B cell (primary cell): ENCODE measurements around the gene SZT2. TPM values are rescaled to one million over a fixed set of nuclear protein-coding genes. Genes with fewer than 3 reads are reported as not detected.
"Not testable (repeated sequence)": the region's sequence is repeated elsewhere in the genome, so short reads cannot be mapped to it uniquely, and the experiment has no call there.

Experiments
- ATAC-seq: fragments of 200-7000 bp; cut with Tn5 transposase; one replicate; pipeline ENCODE4 v1.10.0; 2021; ENCODE audit warnings: low read depth, mild to moderate bottlenecking, moderate number of reproducible peaks, moderate library complexity
- CTCF ChIA-PET: fragments of 350-600 bp; sonication (Branson Sonifier 250); formaldehyde crosslinking; loops from one replicate; lab custom pipeline; 2021; ENCODE audit warnings: antibody characterized with exemption, inconsistent platforms; lab: Charles Lee
- POLR2A ChIA-PET: fragments of 350-600 bp; sonication (Branson Sonifier 250); formaldehyde crosslinking; loops from one replicate; lab custom pipeline; 2021; ENCODE audit warnings: antibody characterized with exemption; lab: Charles Lee
- DNase-seq: peaks from one replicate; pipeline ENCODE4 v3.0.0; 2013
- H2AFZ ChIP-seq: 2 replicates; pipeline ENCODE4 v1.6.1; 2012; ENCODE audit warnings: mild to moderate bottlenecking, low read depth, low read length; ENCODE audit not compliant: insufficient read depth, poor library complexity, severe bottlenecking
- H3K27ac ChIP-seq, 2 donors: 1 replicate in 1 of 2; 2 replicates in 1 of 2; pipeline ENCODE4 v1.5.1; 2012 to 2013; ENCODE audit warnings: low read length in 2 of 2, mild to moderate bottlenecking in 2 of 2, moderate library complexity in 1 of 2
- H3K27me3 ChIP-seq, 4 experiments: fragments of 200-600 bp in 1 of 4; sonication (generic) in 1 of 4; replicated peaks in 1 of 4; 1 replicate in 2 of 4; 2 replicates in 2 of 4; pipeline versions ENCODE4 v1.6.1 to v1.7.0; 2013 to 2016; ENCODE audit warnings: low read length in 3 of 4, mild to moderate bottlenecking in 2 of 4, mixed read lengths in 1 of 4, moderate library complexity in 1 of 4; ENCODE audit not compliant: insufficient read depth in 4 of 4, control insufficient read depth in 3 of 4; ENCODE audit errors: control extremely low read depth in 1 of 4
- H3K36me3 ChIP-seq, 2 experiments: replicated peaks in 1 of 2; 1 replicate in 1 of 2; 2 replicates in 1 of 2; pipeline versions ENCODE4 v1.6.1 to v1.7.1; 2013; ENCODE audit warnings: low read length in 1 of 2; ENCODE audit not compliant: insufficient read depth in 2 of 2, control insufficient read depth in 1 of 2; ENCODE audit errors: control extremely low read depth in 1 of 2, extremely low read depth in 1 of 2
- H3K4me1 ChIP-seq, 2 donors: fragments of 200-600 bp in 1 of 2; sonication (generic) in 1 of 2; 1 replicate in 1 of 2; 2 replicates in 1 of 2; pipeline versions ENCODE4 v1.5.1 to v1.6.1; 2013 to 2017; ENCODE audit warnings: low read length in 2 of 2; ENCODE audit not compliant: control insufficient read depth in 2 of 2, insufficient read depth in 2 of 2
- H3K4me2 ChIP-seq: replicated peaks from 2 replicates; pipeline ENCODE3; 2012; ENCODE audit warnings: mild to moderate bottlenecking, low read depth, low read length; ENCODE audit not compliant: poor library complexity, severe bottlenecking
- H3K4me3 ChIP-seq, 5 experiments: fragments of 200-600 bp in 1 of 5; sonication (generic) in 1 of 5; 1 replicate in 3 of 5; 2 replicates in 2 of 5; pipeline versions ENCODE4 v1.5.1 to v1.7.0; 2011 to 2016; ENCODE audit warnings: low read length in 4 of 5, mild to moderate bottlenecking in 4 of 5, low read depth in 2 of 5, control low read depth in 1 of 5, moderate library complexity in 1 of 5; ENCODE audit not compliant: insufficient read depth in 1 of 5; ENCODE audit errors: control extremely low read depth in 1 of 5, extremely low read depth in 1 of 5
- H3K79me2 ChIP-seq: fragments of 200-600 bp; sonication (generic); one replicate; pipeline ENCODE4 v1.6.0; 2016; ENCODE audit warnings: low read length; ENCODE audit not compliant: control insufficient read depth, insufficient read depth
- H3K9ac ChIP-seq: fragments of 200-600 bp; sonication (generic); 2 replicates; pipeline ENCODE4 v1.6.1; 2017; ENCODE audit warnings: mild to moderate bottlenecking, low read length, moderate library complexity
- H3K9me3 ChIP-seq, 3 donors: one replicate each; pipeline versions ENCODE4 v1.6.1 to v1.7.1; 2013; ENCODE audit warnings: low read length in 2 of 3; ENCODE audit not compliant: control insufficient read depth in 2 of 3, insufficient read depth in 1 of 3; ENCODE audit errors: control extremely low read depth in 1 of 3
- H4K20me1 ChIP-seq: 2 replicates; pipeline ENCODE4 v1.6.0; 2012; ENCODE audit warnings: mild to moderate bottlenecking, low read length; ENCODE audit not compliant: insufficient read depth, control insufficient read depth, poor library complexity, severe bottlenecking
- H3K27ac Mint-ChIP-seq: one replicate; pipeline ENCODE4 v1.8.0; 2021; ENCODE audit warnings: mixed read lengths
- H3K27me3 Mint-ChIP-seq: one replicate; pipeline ENCODE4 v1.8.0; 2021; ENCODE audit warnings: mixed read lengths
- H3K4me1 Mint-ChIP-seq: one replicate; pipeline ENCODE4 v1.8.0; 2021; ENCODE audit warnings: mixed read lengths
- H3K4me3 Mint-ChIP-seq: one replicate; pipeline ENCODE4 v1.8.0; 2021; ENCODE audit warnings: mixed read lengths
- H3K9me3 Mint-ChIP-seq: one replicate; pipeline ENCODE4 v1.8.0; 2022; ENCODE audit warnings: mixed read lengths; ENCODE audit not compliant: insufficient read depth
- EZH2 ChIP-seq: IDR thresholded peaks from 2 replicates; pipeline ENCODE4 v1.6.1; 2012; ENCODE audit warnings: borderline replicate concordance, low read depth, mild to moderate bottlenecking, moderate library complexity, low read length; ENCODE audit not compliant: insufficient read depth, poor library complexity, severe bottlenecking
- WGBS: methylation state at CpG from one replicate; pipeline ENCODE4 v1.1.5; 2013; ENCODE audit warnings: missing lambda C conversion rate; ENCODE audit not compliant: insufficient coverage; 5-methylcytosine and 5-hydroxymethylcytosine counted together
- intact Hi-C: fragments of 100-400 bp; cut with micrococcal nuclease; formaldehyde crosslinking; loops from one replicate; pipeline ENCODE4 v1.10.0; 2022
- polyA plus RNA-seq: library from polyadenylated mRNA; depleted of rRNA; stranded (reverse); fragments of >200 nt; gene quantifications from 2 replicates; pipeline ENCODE4 v1.2.3, GENCODE V29; 2012
- total RNA-seq, 2 donors: library from RNA; stranded (reverse); fragments of 120-200 nt in 1 of 2; gene quantifications; 1 replicate in 1 of 2; 2 replicates in 1 of 2; pipeline versions ENCODE4 v1.2.3 to v1.2.4, GENCODE V29; 2013 to 2022
- TF ChIP-seq, protein P1 (sequence below): fragments of 200-600 bp; IDR thresholded peaks from one replicate; pipeline ENCODE4 v1.8.0; 2022; ENCODE audit warnings: antibody characterized with exemption, mild to moderate bottlenecking

SZT2 gene
- total and polyA plus RNA-seq, 2 donors (not counting 1 experiment from before 2014, with no cell fraction given): 41.4 to 197 TPM

DNA sequence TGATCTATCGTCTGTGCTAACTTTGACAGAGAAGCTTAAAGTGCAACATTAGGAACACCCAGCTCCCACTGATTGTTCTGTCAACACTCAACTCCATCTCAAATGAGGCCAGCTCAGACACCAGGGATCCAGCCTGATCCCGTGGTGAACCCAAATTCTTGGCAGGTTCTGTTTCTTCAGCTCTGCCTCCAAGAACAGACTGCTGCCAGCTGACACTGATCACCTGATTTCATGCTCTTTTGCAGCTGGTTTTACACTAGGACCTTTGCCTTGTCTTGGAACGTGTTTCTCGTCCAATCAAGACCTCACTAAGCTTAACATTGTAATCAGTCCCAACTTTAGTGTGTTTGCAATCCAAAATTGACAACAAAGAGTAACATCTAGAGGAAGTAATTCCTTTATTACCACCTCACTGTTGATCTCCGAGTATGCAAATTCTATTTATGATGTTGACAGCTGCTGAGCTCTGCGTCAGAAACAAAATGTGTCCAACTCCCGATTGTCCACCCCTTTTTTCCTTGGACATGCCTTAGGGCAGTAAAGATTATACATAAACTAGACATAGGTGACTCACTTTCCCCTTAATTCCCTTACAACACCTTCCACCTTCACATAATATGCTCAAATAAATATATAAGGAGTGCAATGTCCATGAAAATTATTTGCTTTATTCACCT is 65.7 kb downstream of the SZT2 start:
- POLR2A ChIA-PET: interaction anchor here (0.9 kb wide), 1 partner anchor 194 kb away, joined by 3 read pairs; the partner anchor contains the start of gene KDM4A
- no peaks in the 10 kb centered on the region for H4K20me1 ChIP-seq
- peaks cover 0 to 12% (median 9%) of the 10 kb centered on the region in 4 experiments for H3K27me3 ChIP-seq
- WGBS: 83% methylated on average over 2 of the region's 7 CpGs
- H3K27me3 Mint-ChIP-seq: peaks cover 21% of the 10 kb centered on the region
- ATAC-seq (no peak), DNase-seq (no peak)
- no peak overlapping the region for H2AFZ ChIP-seq
- H3K27ac ChIP-seq: no peak overlapping the region
- no peaks in the 10 kb centered on the region for H3K9me3 ChIP-seq
- H3K9ac ChIP-seq: no peak overlapping the region
- CTCF ChIA-PET: interaction anchor here (1.6 to 1.9 kb wide), 2 partner anchors 74 to 479 kb away, joined by 3 to 5 read pairs; partner anchors contain the start of gene ARTN
- H3K36me3 ChIP-seq: peaks cover 0 to 4% of the 10 kb centered on the region in 2 experiments
- H3K4me2 ChIP-seq: no peak overlapping the region
- H3K4me1 ChIP-seq: peaks cover 8 to 9% of the 10 kb centered on the region in 2 donors
- no peak overlapping the region for H3K27ac Mint-ChIP-seq
- peak overlapping the region; percentile 23 for H3K4me3 Mint-ChIP-seq
- H3K9me3 Mint-ChIP-seq: no peaks in the 10 kb centered on the region
- peaks cover 21% of the 10 kb centered on the region for H3K4me1 Mint-ChIP-seq
- no peak overlapping the region for H3K4me3 ChIP-seq
- intact Hi-C loops: loop anchor here (2.0 kb wide), 1 partner anchor 97 kb away; the partner anchor contains the start of gene CDC20
- no peaks in the 10 kb centered on the region for H3K79me2 ChIP-seq
- no peak for TF ChIP-seq EZH2
- TF ChIP-seq, protein P1, sequence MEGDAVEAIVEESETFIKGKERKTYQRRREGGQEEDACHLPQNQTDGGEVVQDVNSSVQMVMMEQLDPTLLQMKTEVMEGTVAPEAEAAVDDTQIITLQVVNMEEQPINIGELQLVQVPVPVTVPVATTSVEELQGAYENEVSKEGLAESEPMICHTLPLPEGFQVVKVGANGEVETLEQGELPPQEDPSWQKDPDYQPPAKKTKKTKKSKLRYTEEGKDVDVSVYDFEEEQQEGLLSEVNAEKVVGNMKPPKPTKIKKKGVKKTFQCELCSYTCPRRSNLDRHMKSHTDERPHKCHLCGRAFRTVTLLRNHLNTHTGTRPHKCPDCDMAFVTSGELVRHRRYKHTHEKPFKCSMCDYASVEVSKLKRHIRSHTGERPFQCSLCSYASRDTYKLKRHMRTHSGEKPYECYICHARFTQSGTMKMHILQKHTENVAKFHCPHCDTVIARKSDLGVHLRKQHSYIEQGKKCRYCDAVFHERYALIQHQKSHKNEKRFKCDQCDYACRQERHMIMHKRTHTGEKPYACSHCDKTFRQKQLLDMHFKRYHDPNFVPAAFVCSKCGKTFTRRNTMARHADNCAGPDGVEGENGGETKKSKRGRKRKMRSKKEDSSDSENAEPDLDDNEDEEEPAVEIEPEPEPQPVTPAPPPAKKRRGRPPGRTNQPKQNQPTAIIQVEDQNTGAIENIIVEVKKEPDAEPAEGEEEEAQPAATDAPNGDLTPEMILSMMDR: no peak

DNA sequence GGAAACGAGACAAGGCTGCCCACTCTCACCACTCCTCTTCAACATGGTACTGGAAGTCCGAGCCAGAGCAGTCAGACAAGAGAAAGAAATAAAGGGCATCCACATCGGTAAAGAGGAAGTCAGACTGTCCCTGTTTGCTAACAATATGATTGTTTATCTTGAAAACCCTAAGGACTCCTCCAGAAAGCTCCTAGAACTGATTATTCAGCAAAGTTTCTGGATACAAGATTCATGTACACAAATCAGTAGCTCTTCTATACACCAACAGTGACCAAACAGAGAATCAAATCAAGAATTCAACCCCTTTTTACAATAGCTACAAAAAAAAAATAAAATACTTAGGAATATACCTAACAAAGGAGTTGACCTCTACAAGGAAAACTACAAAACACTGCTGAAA is 68.7 kb downstream of the SZT2 start:
- CTCF ChIA-PET: interaction anchor here (1.4 kb wide), 1 partner anchor 232 kb away, joined by 3 read pairs; no protein-coding TSS in a partner anchor
- intact Hi-C loops, POLR2A ChIA-PET: not testable (repeated sequence)

More for the DNA sequence above, 68.7 kb downstream of the SZT2 start:
- not testable (repeated sequence) for ATAC-seq, H3K9me3 Mint-ChIP-seq, DNase-seq, H3K79me2 ChIP-seq, H4K20me1 ChIP-seq, H3K9ac ChIP-seq, H3K27ac ChIP-seq, H3K4me1 ChIP-seq, H3K4me3 Mint-ChIP-seq, H3K4me2 ChIP-seq, H3K4me3 ChIP-seq, H3K27ac Mint-ChIP-seq, H3K9me3 ChIP-seq, H2AFZ ChIP-seq, H3K36me3 ChIP-seq
- WGBS: 88% methylated on average over 2 of the region's 3 CpGs
- peaks cover 0 to 12% (median 9%) of the 10 kb centered on the region in 4 experiments for H3K27me3 ChIP-seq
- peaks cover 21% of the 10 kb centered on the region for H3K27me3 Mint-ChIP-seq
- peaks cover 18% of the 10 kb centered on the region for H3K4me1 Mint-ChIP-seq
